Hematopoietic multipotent progenitor cell treated with erythropoietin and hydrocortisone succinate and interleukin-3 and kit ligand, for 6 days (in vitro differentiated cells): ENCODE results near the gene THAP10.

Source experiments
- DNase-seq: peaks from one replicate; pipeline ENCODE4 v3.0.0-alpha.2; 2015

Gene THAP10

GRCh38 chr15:70853318-70853972, 38.8 kb downstream of the THAP10 start:
- no peak for DNase-seq

- no peak for DNase-seq
These were observed 39.5 kb downstream of the THAP10 start for GRCh38 chr15:70852501-70853317.

- no peak for DNase-seq
These were observed 40.3 kb downstream of the THAP10 start for GRCh38 chr15:70851889-70852288.

GRCh38 chr15:70845602-70846360, 46.5 kb downstream of the THAP10 start:
- no peak for DNase-seq

- no peak for DNase-seq
These were observed 54.8 kb downstream of the THAP10 start for GRCh38 chr15:70837476-70837875.

GRCh38 chr15:70835841-70836240, 56.4 kb downstream of the THAP10 start:
- no peak for DNase-seq

GRCh38 chr15:70835415-70835814, 56.8 kb downstream of the THAP10 start:
- no peak for DNase-seq

- DNase-seq: no peak
These were observed 57.2 kb downstream of the THAP10 start for GRCh38 chr15:70834999-70835398.

GRCh38 chr15:70833861-70834765, 58.1 kb downstream of the THAP10 start:
- DNase-seq: no peak

GRCh38 chr15:70833422-70833821, 58.8 kb downstream of the THAP10 start:
- no peak for DNase-seq

- DNase-seq: no peak
These were observed 60.1 kb downstream of the THAP10 start for GRCh38 chr15:70832176-70832575.
